NCI-H1436 treated with DMSO at 0.1 percent for 48 hours (cell line): ENCODE results near the gene MTA3.
"Not testable (repeated sequence)": the region's sequence is repeated elsewhere in the genome, so short reads cannot be mapped to it uniquely, and the experiment has no call there.

Experiments
- DNase-seq: peaks from one replicate; lab custom pipeline; 2025; lab: John Stamatoyannopoulos, UW

The MTA3 gene

GRCh38 chr2:42613281-42614064 is 45.0 kb downstream of the MTA3 start:
- no peak for DNase-seq

DNA sequence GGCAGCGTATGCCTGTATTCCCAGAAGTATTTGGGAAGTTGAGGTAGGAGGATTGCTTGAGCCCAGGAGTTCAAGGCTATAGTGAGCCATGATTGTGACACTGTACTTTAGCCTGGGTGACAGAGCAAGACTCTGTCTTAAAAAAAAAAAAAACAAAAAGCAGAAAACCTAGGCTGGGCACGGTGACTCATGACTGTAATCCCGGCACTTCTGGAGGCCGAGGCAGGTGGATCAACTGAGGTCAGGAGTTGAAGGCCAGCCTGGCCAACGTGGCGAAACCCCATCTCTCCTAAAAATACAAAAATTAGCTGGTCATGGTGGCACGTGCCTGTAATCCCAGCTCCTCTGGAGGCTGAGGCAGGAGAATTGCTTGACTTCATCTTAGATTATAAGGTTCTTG is 46.4 kb downstream of the MTA3 start:
- no peak for DNase-seq

GRCh38 chr2:42618116-42618515 is 49.7 kb downstream of the MTA3 start:
- DNase-seq = no peak

GRCh38 chr2:42618972-42619371 is 50.5 kb downstream of the MTA3 start:
- DNase-seq = no peak

GRCh38 chr2:42621626-42622025 is 53.2 kb downstream of the MTA3 start:
- not testable (repeated sequence) for DNase-seq

- DNase-seq = no peak
Observed at GRCh38 chr2:42622943-42623676, 54.7 kb downstream of the MTA3 start.

DNA sequence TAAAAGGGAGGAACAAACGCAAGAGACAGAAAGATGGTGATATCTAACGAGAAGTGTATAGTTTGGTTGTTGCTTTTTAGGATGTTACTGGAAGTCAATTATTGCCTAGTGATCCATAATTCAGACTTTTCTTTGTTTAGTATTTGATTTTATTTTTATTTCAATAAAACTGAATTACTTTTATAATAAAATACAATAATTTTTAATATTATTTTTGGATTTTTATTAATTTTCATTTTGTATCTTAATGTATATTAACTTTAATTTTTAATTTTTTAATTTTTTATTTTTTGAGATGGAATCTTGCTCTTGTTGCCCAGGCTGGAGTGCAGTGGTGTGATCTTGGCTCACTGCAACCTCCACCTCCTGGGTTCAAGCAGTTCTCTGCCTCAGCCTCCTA is 55.6 kb downstream of the MTA3 start:
- no peak for DNase-seq

DNA sequence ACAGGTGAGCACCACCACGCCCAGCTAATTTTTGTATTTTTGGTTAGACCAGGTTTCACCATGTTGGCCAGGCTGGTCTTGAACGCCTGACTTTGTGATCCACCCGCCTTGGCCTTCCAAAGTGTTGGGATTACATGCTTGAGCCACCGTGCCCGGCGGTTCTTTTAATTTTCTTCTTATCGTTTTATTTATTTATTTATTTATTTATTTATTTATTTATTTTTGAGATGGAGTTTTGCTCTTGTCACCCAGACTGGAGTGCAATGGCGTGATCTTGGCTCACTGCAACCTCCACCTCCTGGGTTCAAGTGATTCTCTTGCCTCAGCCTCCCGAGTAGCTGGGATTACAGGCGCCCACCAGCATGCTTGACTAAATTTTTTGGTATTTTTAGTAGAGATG is 59.6 kb downstream of the MTA3 start:
- not testable (repeated sequence) for DNase-seq

GRCh38 chr2:42636934-42637333 is 68.5 kb downstream of the MTA3 start:
- DNase-seq = no peak

DNA sequence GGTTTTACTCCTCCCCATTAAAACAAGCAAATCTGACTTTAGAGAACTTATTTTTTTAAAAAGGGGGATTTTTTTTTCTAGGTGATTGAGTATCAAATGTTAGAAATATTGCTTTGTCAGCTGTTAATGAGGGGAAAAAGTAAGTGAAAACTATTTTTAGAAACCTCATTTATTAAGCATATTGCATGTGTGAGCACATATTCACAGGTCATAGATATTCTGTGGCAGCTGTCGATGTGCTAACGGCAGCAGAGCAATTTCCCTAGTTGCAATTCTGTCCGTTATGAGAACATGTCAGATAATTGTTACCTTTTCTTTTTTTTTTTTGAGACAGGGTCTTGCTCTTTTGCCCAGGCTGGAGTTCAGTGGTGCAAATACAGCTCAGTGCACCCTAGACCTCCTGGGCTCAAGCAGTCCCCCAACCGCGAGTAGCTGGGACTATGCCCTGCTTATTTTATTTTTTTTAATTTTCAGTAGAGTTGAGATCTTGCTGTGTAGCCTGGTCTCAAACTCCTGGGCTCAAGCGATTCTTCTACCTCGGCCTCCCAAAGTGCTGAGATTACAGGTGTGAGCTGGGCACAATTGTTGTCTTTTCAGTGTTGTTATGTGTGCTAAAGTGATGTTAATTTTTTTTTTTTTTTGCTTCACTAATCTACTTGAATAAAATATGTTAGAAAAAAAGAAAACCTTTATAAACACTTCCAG is 69.8 kb downstream of the MTA3 start:
- DNase-seq = no peak

DNA sequence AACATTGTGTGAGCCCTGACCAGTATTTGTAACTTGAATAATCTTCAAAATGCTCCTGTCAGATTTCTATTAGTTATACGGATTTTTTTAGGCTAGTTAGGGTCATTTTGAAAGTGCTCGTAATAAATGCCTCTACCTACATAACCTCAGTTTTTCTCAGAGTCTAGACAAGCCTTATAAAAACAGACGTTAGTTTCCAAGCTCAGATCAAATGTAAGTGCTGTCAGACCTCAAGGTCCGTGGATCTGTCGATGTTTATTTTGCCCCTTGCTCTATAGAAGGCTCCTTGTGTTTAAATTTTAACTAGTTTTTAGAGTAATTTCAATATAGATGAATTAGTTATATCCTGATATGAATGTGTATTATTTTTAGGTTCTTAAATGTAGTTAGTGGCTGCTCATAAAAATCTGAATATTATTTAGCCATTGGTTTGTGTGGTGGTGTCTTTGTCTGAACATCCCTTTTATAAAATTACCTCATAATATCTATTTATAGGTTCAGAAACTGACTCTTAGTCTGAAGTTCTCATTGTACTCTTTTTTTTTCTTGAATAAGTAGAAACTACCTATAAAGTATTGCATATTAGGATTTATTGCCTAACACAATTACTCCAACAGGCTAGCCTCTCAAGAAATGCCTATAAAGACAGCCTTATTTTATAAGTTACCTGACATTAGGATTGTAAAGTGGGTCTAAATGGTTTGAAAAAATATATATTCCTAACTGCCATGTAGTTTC is 71.1 kb downstream of the MTA3 start:
- DNase-seq = no peak

- no peak for DNase-seq
Observed at GRCh38 chr2:42640261-42640660, 71.8 kb downstream of the MTA3 start.

DNA sequence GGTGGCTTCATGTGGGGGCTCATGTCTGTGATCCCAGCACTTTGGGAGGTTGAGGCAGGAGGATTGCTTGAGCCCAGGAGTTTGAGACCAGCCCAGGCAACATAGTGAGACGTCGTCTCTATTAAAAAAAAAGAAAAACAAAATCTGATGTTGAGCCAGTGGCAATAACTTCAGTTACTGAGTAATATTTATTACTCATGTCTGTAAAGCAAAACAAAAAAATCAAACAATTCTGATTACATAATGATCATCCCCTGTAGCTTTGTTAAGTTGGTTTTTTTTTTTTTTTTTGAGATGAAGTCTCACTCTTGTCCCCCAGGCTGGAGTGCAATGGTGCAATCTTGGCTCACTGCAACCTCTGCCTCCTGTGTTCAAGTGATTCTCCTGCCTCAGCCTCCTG is 73.9 kb downstream of the MTA3 start:
- not testable (repeated sequence) for DNase-seq

- no peak for DNase-seq
Observed at GRCh38 chr2:42645551-42645950, 77.1 kb downstream of the MTA3 start.

- DNase-seq = no peak
Observed at GRCh38 chr2:42648796-42649195, 80.4 kb downstream of the MTA3 start.

DNA sequence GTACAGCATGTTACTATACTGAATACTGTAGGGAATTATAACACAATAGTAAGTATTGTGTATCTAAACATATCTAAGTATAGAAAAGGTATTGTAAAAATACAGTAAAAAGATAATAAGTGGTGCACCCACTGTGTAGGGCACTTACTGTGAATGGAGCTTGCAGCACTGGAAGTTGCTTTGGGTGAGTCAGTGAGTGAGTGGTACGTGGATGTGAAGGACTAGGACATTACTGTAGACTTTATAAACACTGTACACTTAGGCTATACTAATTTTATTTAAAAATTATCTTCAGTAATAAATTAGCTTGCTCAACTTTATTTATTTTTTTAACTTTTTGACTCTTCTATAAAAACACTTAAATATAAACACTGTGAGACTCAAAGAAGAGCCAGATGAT is 82.6 kb downstream of the MTA3 start:
- no peak for DNase-seq

- DNase-seq = no peak
Observed at GRCh38 chr2:42652086-42652485, 83.7 kb downstream of the MTA3 start.

DNA sequence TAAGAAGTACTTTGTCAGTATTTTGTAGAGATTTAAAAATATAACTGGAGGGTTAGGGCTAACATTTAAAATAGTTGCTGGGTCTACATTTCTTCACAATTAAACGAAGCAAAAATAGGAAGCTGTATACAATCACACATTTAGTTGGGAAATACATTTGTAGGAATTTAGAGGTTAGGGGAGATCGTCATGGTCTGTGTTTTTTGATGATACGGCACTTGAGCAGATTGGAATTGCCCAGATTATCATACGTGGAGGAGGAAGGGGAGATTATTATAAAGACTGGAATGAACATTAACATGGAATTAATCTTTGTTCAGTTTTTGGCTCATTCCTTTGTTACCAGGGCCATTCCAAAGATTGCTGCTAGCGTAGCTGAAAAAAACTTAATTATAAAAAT is 84.6 kb downstream of the MTA3 start:
- DNase-seq = no peak

DNA sequence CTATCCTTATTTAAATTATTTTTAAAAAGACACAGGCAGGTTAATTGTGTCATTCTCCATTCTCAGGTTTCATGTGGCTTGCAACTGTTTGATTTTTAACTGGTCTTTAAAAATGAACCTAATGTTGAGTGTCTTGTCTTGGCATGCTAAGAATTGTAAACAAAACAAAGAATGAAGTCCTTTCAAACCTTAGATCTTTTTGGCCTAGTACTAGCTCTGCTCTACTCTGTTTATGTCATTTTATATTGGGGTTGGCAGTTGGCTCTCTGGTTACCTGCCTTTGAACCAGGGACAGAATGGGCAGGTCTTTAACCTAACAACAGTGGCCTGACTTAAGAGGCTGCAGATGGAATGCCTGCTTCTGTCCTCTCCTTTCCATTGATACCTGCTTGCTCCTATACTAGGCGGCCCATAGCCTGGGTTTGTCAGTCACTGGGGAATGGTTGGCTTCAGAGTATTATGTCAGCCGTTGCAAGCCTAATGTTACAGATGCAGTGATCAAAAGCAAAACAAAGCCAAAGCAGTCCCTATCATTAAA is 85.5 kb downstream of the MTA3 start:
- no peak for DNase-seq

- DNase-seq = no peak
Observed at GRCh38 chr2:42658306-42658705, 89.9 kb downstream of the MTA3 start.

GRCh38 chr2:42659609-42660008 is 91.2 kb downstream of the MTA3 start:
- no peak for DNase-seq
